Activated B cell treated with CpG ODN at 0.5 μM for 24 hours (primary cell): ENCODE results near the gene CCDC40. TPM values are rescaled to one million over a fixed set of nuclear protein-coding genes. Genes with fewer than 3 reads are reported as not detected.

ENCODE experiments used
- ATAC-seq: fragments of 200-7000 bp; cut with Tn5 transposase; one replicate; pipeline ENCODE4 v1.10.0; 2021; ENCODE audit warnings: low read depth, mild to moderate bottlenecking, moderate library complexity
- CTCF ChIA-PET: fragments of 350-600 bp; sonication (Branson Sonifier 250); formaldehyde crosslinking; loops from one replicate; lab custom pipeline; 2021; ENCODE audit warnings: antibody characterized with exemption; lab: Charles Lee
- POLR2A ChIA-PET: fragments of 350-600 bp; sonication (Branson Sonifier 250); formaldehyde crosslinking; loops from one replicate; lab custom pipeline; 2021; ENCODE audit warnings: antibody characterized with exemption; lab: Charles Lee
- DNase-seq: peaks from one replicate; pipeline ENCODE4 v3.0.0; 2022
- H3K27ac Mint-ChIP-seq: one replicate; pipeline ENCODE4 v1.8.0; 2020; ENCODE audit warnings: mixed read lengths
- H3K27me3 Mint-ChIP-seq: one replicate; pipeline ENCODE4 v1.8.0; 2021; ENCODE audit warnings: mixed read lengths
- H3K36me3 Mint-ChIP-seq: one replicate; pipeline ENCODE4 v1.8.0; 2021; ENCODE audit warnings: low read depth, mixed read lengths
- H3K4me1 Mint-ChIP-seq: one replicate; pipeline ENCODE4 v1.8.0; 2021; ENCODE audit warnings: mixed read lengths
- H3K4me3 Mint-ChIP-seq: one replicate; pipeline ENCODE4 v1.8.0; 2020; ENCODE audit warnings: mild to moderate bottlenecking, mixed read lengths
- H3K9me3 Mint-ChIP-seq: one replicate; pipeline ENCODE4 v1.8.0; 2020; ENCODE audit warnings: mixed read lengths
- intact Hi-C: fragments of 100-400 bp; cut with micrococcal nuclease; formaldehyde crosslinking; loops from one replicate; pipeline ENCODE4 v1.15.1; 2024
- total RNA-seq: library from RNA; stranded (reverse); gene quantifications from 2 replicates; pipeline ENCODE4 v1.2.3, GENCODE V29; 2022
- TF ChIP-seq, protein P1 (sequence below): fragments of 200-600 bp; IDR thresholded peaks from one replicate; pipeline ENCODE4 v1.8.0; 2022; ENCODE audit warnings: antibody characterized with exemption, mild to moderate bottlenecking

Gene CCDC40
- total RNA-seq, 1 donor from 2014 or later, result 0.55 TPM

DNA sequence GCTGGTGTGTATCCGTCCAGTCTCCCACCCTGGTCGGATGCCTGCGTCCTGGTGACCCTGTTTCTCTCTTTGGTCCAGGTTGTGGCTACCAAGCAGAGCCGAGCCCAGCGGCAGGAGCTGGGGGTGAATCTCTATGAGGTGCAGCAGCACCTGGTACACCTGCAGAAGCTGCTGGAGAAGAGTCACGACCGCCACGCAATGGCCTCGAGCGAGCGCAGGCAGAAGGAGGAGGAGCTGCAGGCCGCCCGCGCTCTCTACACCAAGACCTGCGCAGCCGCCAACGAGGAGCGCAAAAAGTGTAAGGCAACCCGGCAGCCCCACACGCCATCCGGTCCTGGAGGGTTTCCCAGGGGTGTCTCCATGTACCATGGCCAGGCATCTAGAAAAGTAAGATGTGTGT, 13.5 kb downstream of the CCDC40 start:
- CTCF ChIA-PET, result no interaction called here
- no peak overlapping the region for H3K4me3 Mint-ChIP-seq
- no peak overlapping the region for H3K27ac Mint-ChIP-seq
- TF ChIP-seq, protein P1, sequence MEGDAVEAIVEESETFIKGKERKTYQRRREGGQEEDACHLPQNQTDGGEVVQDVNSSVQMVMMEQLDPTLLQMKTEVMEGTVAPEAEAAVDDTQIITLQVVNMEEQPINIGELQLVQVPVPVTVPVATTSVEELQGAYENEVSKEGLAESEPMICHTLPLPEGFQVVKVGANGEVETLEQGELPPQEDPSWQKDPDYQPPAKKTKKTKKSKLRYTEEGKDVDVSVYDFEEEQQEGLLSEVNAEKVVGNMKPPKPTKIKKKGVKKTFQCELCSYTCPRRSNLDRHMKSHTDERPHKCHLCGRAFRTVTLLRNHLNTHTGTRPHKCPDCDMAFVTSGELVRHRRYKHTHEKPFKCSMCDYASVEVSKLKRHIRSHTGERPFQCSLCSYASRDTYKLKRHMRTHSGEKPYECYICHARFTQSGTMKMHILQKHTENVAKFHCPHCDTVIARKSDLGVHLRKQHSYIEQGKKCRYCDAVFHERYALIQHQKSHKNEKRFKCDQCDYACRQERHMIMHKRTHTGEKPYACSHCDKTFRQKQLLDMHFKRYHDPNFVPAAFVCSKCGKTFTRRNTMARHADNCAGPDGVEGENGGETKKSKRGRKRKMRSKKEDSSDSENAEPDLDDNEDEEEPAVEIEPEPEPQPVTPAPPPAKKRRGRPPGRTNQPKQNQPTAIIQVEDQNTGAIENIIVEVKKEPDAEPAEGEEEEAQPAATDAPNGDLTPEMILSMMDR, result no peak
- intact Hi-C loops, result no loop called here
- DNase-seq, result no peak
- H3K4me1 Mint-ChIP-seq, result no peaks in the 10 kb centered on the region
- POLR2A ChIA-PET, result no interaction called here
- no peaks in the 10 kb centered on the region for H3K36me3 Mint-ChIP-seq
- no peaks in the 10 kb centered on the region for H3K9me3 Mint-ChIP-seq
- ATAC-seq, result no peak
- peaks cover 2% of the 10 kb centered on the region for H3K27me3 Mint-ChIP-seq

GRCh38 chr17:80050706-80051105, 14.3 kb downstream of the CCDC40 start:
- ATAC-seq (no peak), DNase-seq (no peak)
- TF ChIP-seq, protein P1, result no peak
- peaks cover 2% of the 10 kb centered on the region for H3K27me3 Mint-ChIP-seq
- intact Hi-C loops, result no loop called here
- ChIA-PET CTCF (no interaction called here), POLR2A (no interaction called here)
- no peaks in the 10 kb centered on the region for H3K36me3 Mint-ChIP-seq
- H3K4me3 Mint-ChIP-seq, result no peak overlapping the region
- H3K9me3 Mint-ChIP-seq, result no peaks in the 10 kb centered on the region
- H3K27ac Mint-ChIP-seq, result no peak overlapping the region
- H3K4me1 Mint-ChIP-seq, result no peaks in the 10 kb centered on the region

DNA sequence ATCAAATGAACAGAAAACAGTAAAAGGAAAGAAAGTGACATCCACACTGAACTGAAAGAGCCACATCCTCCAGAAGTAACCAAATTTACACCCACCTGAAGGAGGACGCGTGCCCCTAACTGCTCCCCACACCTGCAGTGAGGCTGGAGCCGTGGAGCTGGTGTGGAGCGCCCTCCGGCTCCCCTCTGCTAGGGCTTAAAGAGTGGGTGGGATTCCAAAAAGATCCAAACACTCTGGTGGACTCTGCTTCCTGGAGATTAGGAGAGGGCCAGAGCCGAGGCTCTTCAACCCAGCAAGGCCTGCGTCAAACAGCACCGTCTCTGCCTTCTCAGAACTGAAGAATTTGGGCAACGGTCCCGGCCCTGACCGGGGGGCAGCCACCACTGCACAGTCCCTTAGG, 15.2 kb downstream of the CCDC40 start:
- no peaks in the 10 kb centered on the region for H3K4me1 Mint-ChIP-seq
- H3K36me3 Mint-ChIP-seq, result no peaks in the 10 kb centered on the region
- ChIA-PET CTCF (no interaction called here), POLR2A (no interaction called here)
- DNase-seq (no peak), ATAC-seq (no peak)
- peaks cover 2% of the 10 kb centered on the region for H3K27me3 Mint-ChIP-seq
- intact Hi-C loops, result no loop called here
- TF ChIP-seq, protein P1, result no peak
- no peak overlapping the region for H3K4me3 Mint-ChIP-seq
- no peak overlapping the region for H3K27ac Mint-ChIP-seq
- no peaks in the 10 kb centered on the region for H3K9me3 Mint-ChIP-seq

DNA sequence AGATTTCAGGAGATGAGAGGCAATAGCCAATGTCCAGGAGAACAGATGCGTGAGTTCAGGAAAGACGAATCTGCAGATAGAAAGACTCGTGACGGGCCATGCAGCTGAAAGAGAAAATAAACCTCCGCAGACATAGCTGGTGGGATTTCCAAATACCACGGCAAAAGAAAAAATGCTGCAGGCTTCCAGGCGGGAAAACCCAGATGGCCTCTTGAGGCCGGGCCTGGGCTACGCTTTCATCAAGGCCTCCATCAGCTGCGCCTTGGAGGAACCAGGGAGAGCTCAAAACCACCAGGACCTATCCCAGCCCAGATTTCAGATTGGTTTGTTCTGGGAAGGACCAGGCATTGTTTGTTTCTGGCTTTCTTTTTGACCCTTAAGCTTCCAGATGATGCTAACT, 16.7 kb downstream of the CCDC40 start:
- Mint-ChIP-seq H3K9me3 (no peaks in the 10 kb centered on the region), H3K27ac (no peak overlapping the region), H3K4me1 (no peaks in the 10 kb centered on the region), H3K36me3 (no peaks in the 10 kb centered on the region), H3K4me3 (no peak overlapping the region), H3K27me3 (peaks cover 2% of the 10 kb centered on the region)
- intact Hi-C loops, result no loop called here
- ATAC-seq, result no peak
- TF ChIP-seq, protein P1, result no peak
- POLR2A ChIA-PET, result no interaction called here
- CTCF ChIA-PET, result no interaction called here
- DNase-seq, result no peak

DNA sequence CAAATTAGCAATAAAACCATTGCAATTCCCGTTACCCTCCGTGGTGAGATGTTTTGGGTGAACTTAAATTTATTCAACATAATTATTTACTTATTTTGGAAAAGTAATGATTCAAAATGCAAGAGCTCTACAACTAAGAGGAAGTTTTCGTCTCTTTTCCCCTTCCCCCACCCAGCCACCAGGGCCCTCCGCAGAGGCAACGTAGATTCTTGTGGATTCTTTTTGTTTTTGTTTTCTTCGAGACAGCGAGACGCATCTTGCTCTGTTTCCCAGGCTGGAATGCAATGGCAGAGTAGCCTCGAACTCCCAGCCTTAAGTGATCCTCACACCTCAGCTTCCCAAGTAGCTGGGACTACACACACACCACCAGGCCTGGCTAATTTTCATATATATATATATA, 19.2 kb downstream of the CCDC40 start:
- no peaks in the 10 kb centered on the region for H3K4me1 Mint-ChIP-seq
- CTCF ChIA-PET, result no interaction called here

More for the DNA sequence above, 19.2 kb downstream of the CCDC40 start:
- no peak overlapping the region for H3K27ac Mint-ChIP-seq
- H3K27me3 Mint-ChIP-seq, result peaks cover 2% of the 10 kb centered on the region
- H3K4me3 Mint-ChIP-seq, result no peak overlapping the region
- H3K36me3 Mint-ChIP-seq, result no peaks in the 10 kb centered on the region
- H3K9me3 Mint-ChIP-seq, result no peaks in the 10 kb centered on the region
- DNase-seq (no peak), ATAC-seq (no peak)
- POLR2A ChIA-PET, result no interaction called here
- intact Hi-C loops, result no loop called here
- TF ChIP-seq, protein P1, result no peak
